ENCODE data around the gene INCA1. TPM values are rescaled to one million over a fixed set of nuclear protein-coding genes. Genes with fewer than 3 reads are reported as not detected.
A peak's percentile ranks its signal among the peaks of the same experiment; 100 is the strongest.

Gene INCA1
- total and polyA plus RNA-seq, 2 of the 13 experiments (the other 11 are each of a cell fraction or from before 2014, with no cell fraction given) = 0.93 to 2.6 TPM

DNA sequence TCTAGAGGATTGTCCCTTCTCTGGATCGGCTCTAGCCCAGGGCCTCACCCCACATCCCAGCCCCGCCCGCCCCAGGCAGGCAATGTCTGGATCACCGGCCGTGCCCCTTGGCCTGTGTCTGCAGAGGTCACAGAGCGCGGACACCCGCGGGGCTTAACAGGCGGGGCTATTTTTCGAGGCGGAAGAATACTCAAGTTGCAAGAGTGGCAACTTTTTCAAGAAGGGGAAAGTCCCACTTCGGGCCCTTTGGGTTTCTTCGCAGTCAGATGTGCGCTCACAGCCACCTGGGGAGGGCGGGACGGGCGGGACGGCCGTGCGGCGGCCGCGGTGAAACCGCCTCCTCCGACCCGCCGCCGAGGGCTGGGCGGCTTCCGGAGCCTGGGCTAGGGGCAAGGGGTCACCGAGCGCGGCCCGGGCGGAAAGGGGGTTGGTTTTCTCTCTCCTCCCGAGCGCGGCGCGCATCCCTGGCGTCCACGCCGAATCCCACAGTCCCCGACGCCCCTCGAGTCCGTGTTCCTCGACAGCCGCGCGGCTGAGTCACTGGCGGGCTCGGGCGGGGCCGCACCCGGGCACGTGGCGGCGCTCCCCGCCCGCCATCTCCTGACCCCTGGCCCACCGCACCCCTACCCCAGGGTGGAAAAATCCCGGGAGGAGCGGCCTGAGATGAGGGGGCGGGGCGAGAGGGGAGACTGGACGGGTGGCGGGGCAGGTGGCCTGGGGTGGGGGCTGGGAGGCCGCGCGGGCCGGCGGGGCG, 47.8 kb downstream of the INCA1 start (continued):
- TF ChIP-seq ZBTB37 (CRISPR knock-in tag; IDR thresholded peaks at IDR 0.05) (no peak), SRSF1 (optimal IDR thresholded peaks at IDR 0.05; ENCODE audit: low read depth, low read length) (no peak), ISX (CRISPR knock-in tag; conservative IDR thresholded peaks at IDR 0.05) (peak; percentile 26; the same call in 1 of the 2 replicates), YEATS4 (CRISPR knock-in tag; IDR thresholded peaks at IDR 0.05; ENCODE audit: borderline replicate concordance) (peak; percentile 90), BATF2 (CRISPR knock-in tag; IDR thresholded peaks at IDR 0.05) (0 out of 2 replicates have a peak, but pooled peaks have one; percentile 50), ZSCAN21 (CRISPR knock-in tag; IDR thresholded peaks at IDR 0.05; ENCODE audit: borderline replicate concordance) (peak; percentile 71; the same call in 1 of the 2 replicates), NCOA5 (CRISPR knock-in tag; IDR thresholded peaks at IDR 0.05) (0 out of 2 replicates have a peak, but pooled peaks have one; percentile 25), MED1 (CRISPR knock-in tag; IDR thresholded peaks at IDR 0.05) (peak; percentile 52; the same call in 1 of the 2 replicates), NFIC (IDR thresholded peaks at IDR 0.05; ENCODE audit: low read length) (no peak), KIAA2018 (CRISPR knock-in tag; IDR thresholded peaks at IDR 0.05; ENCODE audit: borderline replicate concordance) (no peak), KDM5B (CRISPR knock-in tag; IDR thresholded peaks at IDR 0.05; ENCODE audit: borderline replicate concordance) (peak; percentile 81; the same call in 1 of the 2 replicates), KLF16 (CRISPR knock-in tag; IDR thresholded peaks at IDR 0.05) (no peak), MAFF (IDR thresholded peaks at IDR 0.05; ENCODE audit: low read depth, low read length) (no peak), ZNF260 (CRISPR knock-in tag; IDR thresholded peaks at IDR 0.05; ENCODE audit: borderline replicate concordance, low read depth) (no peak)
- TF ChIP-seq, protein P1, sequence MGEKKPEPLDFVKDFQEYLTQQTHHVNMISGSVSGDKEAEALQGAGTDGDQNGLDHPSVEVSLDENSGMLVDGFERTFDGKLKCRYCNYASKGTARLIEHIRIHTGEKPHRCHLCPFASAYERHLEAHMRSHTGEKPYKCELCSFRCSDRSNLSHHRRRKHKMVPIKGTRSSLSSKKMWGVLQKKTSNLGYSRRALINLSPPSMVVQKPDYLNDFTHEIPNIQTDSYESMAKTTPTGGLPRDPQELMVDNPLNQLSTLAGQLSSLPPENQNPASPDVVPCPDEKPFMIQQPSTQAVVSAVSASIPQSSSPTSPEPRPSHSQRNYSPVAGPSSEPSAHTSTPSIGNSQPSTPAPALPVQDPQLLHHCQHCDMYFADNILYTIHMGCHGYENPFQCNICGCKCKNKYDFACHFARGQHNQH (CRISPR knock-in tag; IDR thresholded peaks at IDR 0.05) = 0 out of 2 replicates have a peak, but pooled peaks have one; percentile 14

Data from HepG2 (cell line).